NCI-H510A treated with DMSO at 0.1 percent for 48 hours (cell line): Measurements from ENCODE around the gene RAX.

Source experiments
- DNase-seq: peaks from one replicate; lab custom pipeline; 2025; lab: John Stamatoyannopoulos, UW

The RAX gene

DNA sequence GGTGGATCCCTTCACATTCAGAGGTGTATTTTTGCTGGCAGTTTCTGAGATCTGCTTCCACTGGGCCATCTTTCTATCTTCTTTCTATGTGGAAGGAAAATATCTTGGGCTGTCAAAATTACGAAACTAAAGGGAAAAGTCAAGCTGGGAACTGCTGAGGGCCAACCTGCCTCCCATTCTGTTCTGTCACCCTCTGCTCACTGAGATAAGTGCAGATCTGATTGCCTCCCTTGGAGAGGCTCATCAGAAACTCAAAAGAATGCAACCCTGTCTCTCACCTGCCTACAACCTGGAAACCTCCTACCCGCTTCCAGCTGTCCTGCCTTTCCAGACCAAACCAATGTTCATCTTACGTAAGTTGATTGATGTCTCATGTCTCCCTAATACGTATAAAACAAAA lies 26.5 kb downstream of the RAX start:
- no peak for DNase-seq

DNA sequence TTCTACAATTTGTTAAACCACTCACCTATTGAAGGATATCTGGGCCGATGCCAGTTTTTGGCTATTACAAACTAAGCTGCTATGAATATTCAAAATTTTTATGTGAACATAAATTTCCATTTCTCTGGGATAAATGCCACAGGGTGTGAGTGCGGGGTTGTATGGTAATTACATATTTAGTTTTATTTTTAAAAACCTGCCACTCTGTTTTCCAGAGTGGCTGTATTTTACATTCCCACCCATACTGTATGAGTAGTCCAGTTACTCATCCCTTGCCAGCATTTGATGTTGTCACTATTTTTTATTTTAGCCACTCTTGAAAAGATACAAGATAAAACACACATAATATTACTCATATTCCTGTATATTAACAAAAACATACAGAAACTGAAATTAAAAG lies 30.3 kb downstream of the RAX start:
- DNase-seq = no peak

DNA sequence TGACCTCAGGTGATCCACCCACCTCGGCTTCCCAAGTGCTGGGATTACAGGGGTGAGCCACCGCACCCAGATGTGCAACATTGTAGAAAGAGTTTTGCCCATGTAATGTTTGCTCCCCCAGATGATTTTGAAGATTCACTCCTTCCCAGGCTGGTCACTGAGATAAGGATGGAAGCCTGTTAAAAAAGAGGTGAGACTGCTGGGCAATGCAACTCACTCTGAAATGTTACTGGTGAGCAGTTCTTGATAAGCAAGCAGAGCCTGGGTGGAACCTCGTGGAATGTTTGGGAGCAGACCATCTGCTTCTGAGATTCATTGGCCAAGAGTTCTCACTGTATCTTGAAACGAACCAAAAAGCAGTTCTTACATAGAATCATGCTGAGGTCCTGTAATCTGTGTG lies 33.6 kb downstream of the RAX start:
- DNase-seq = no peak

DNA sequence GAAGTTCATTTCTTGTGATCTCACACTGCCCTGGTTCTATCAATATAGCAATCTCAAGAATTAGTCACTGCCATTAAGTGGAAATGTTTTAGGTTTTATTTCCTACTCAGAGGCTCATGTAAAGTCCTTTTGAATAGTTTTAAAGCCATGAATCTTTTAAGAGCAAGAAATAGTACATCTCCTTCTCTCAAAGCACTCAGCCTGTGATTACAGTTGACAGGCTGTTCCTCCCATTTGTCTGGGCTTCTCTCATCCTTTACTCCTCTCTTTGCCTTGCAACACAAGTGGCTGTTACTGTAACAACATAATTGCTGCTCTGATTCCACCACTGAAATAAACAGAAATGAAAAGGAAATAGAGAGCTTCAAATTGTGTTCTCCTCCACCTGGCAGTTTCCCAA lies 34.9 kb downstream of the RAX start:
- DNase-seq = peak; percentile 74

DNA sequence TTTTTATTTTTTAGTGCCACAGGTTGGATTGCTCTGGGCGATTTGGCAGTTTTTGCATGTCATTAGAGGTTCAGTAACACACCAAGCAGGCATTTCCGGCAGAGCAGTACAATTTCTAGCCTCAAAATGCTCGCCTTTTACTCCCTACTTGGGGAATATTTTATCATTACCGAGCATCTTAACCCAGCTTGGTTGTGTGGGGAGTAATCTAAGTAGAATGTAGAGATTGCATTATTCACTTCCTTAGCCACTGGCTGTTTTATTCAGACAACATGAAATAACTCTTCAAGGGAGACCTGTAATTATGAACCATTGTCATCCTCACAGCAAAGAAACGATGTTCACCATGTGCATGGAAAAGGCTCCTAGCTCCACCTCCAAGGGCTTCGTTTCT lies 40.2 kb downstream of the RAX start:
- DNase-seq = no peak

DNA sequence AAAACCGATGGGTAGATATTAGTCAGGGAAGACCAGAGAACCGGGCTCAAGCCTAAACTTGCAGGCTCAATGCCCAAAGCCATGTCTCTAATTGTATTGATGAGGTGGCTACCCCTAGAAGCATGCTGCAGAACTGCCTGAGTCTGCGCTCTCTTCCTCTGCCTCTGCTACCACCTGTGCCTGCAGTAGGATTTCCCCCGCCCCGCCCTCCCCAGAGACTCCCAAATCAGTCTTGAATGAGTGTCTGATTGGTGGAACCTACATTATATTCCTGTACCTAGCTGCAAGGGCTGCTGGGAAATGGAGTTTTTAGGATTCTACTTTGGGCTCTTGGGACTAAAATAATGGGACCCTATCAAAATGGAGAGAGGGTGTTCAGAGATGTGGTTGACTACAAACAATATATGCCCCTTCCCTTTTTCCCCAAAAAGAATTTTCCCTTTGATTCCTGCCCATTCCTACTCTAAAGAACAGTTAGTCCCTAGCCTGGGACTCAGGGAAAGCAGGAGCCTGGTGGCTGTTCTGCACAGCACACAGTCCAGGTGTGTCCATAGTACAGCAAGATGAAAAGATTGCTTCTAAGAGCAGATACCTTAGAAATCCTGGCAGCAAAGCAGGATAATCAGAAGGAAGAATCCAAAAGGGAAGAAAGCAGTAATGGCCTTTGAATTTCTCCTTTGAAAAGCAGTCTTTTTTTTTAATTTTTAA lies 40.8 kb downstream of the RAX start:
- peak; percentile 66 for DNase-seq

DNA sequence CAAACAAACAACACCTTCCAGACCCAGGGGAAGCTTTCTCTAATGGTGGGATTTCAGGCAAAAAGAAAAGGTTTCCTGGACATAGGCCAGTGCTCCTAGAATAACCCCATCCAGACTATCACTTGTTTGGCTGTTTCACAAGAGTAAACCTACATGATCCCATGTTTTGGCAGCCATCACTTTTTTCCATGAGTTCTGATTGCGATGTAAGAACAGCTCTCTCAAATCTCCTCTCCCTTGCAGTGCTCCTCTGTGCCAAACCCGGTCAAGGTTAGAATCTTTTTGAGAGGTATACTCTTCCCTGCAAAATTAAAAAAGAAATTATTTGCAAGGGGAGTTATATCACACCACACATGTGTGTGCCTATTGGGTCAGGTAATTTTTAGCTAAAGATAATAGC lies 41.4 kb downstream of the RAX start:
- DNase-seq = no peak

DNA sequence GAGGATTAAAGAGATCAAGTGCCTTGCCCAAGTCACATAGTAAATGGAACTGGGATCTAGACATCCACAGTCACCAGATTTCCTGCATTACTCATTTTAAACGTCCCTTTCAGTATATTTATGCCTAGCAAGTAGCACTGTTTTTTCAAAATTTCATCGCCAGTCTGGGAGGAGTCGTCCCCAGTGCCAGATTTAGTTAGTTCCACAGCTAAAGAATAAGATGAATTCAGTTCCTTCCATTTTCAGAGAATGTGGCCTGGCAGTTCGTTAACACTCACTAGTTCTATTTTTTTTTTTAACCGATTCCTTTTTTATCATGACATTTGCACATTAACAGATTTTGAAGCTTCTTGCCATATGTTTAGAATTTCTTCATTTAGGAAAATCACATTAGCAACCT lies 42.1 kb downstream of the RAX start:
- DNase-seq = no peak

DNA sequence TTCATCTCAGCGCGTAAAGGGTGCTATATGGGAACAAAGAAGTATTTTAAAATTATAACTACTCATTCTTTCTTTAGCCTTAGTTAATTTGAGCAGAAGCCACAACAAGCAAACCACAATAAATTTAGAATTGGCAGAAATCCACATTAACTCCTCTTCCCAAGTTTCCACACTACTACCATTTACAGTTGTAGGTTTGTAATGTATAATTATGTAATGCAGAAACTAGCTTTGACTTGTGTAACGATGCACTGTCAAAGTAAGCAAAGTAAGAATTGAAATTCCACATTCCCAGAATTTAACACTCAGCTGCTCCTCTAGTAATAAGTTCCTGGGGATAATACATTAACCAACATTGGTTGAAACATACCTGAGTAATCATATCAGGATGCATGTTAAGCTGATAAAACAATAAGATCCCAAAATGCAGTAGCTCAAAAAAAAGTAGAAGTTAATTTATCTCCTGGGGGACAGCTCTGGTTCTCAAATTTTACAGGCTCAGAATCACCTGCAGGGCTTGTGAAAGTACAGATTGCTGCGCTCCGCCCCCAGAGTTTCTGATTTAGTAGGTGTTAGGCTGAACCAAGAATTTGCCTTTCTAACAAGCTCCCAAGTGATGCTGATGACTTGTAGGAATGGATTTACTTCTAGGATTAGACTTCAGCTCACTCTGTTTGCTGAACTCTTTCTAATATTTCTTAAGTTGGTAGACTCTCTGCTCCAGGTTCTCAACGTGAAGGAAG lies 43.4 kb downstream of the RAX start:
- DNase-seq = no peak

DNA sequence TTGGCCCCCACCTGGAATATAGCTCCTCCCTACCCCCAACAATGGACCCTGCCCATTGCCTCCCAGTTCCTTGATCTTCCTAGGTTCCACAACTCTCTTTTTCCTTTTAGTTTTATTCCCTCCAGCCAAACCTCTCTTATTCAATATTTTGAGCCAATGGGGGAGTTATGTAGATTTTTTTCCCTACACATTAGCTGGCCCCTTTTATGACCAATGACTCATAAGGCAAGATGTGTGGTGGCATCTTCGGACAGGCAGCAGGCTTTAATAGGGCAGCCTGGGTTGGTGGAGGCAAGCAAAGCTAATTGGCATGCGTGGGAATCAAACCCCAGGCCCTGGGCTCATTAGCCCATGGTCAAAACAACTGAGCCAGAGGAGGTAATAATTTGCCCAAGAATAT lies 44.1 kb downstream of the RAX start:
- DNase-seq = no peak

DNA sequence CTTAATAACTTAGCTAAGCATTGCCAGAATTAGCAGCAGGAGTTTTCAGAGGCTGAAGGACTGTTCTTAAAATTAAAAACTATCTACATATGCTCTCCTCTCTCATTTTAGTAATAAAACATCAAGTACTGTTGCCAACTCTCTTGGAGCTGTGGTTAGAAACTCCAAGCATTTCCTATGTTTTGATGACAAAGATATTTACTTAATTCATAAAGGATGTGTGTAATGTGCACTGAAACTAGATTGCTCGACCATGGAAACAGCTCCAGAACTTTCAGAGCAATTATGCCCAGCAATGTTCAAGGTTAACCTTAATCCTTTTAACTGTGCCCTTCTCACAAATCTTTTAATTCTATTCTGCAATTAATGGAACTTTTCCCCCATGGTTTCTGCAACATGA lies 44.9 kb downstream of the RAX start:
- no peak for DNase-seq

DNA sequence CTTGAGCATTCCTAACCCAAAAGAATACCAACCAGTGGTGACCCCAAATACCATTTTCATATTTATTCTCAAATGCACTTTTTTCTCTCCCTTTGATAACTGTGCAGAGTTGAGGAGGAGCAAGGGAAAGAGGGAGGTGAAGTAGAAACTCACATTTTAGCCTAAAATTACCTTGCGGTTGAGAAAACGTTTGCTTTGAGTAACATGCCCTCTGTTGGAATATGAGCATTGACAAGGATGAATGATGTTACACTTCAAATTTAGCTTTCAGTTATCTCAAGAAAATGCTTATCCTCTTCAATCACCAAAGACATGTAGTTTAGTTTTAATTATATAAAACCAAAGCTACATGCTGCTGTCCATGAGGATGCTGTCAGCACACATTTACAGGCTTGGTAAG lies 50.9 kb downstream of the RAX start:
- no peak for DNase-seq

DNA sequence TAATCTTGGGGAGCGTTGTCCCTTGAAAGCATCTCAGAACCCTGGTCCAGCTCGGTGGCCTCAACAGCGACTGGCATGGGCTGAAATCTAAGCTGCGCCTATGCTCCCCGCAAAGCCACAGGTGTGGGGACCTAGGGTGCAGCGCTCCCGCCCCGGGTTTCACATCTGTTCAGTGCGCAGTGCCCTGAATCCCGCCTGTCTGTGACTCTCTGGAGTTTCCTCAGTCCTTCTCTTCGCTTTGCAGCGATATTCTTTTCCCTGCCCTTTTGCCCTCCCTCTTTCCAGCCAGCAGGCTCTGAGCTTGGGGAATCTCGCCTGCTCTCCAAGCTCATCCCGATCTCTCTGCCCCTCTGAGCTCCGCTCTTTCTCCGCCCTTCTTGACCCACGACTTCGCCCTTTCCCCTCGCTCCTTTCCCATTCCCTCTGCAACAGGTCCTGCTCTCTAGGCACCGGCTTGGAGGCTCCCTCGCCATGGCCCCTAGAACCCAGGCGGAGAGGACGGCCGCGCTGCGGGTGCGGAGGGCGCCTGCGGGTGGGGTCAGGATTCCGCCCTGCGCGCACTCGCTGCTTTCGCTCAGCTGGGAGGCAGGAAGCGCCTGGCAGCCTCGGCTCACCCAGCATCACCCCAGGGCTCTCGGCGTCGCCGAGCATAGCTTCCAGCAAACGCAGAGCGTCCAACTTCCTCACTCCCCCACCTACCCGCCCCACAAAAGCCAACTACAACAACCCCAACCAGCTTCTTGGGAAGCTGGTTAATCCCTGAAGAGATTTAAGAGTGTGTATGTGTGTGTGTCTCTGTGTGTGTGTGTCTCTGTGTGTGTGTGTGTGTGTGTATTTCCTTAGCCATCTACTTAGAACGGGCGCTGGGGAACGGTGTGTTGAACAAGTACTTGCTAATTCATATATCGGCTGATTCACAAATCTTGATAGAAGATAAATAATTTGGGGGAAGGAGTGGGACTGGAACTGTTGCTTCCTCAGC lies 52.2 kb downstream of the RAX start:
- peak; percentile 84 for DNase-seq

DNA sequence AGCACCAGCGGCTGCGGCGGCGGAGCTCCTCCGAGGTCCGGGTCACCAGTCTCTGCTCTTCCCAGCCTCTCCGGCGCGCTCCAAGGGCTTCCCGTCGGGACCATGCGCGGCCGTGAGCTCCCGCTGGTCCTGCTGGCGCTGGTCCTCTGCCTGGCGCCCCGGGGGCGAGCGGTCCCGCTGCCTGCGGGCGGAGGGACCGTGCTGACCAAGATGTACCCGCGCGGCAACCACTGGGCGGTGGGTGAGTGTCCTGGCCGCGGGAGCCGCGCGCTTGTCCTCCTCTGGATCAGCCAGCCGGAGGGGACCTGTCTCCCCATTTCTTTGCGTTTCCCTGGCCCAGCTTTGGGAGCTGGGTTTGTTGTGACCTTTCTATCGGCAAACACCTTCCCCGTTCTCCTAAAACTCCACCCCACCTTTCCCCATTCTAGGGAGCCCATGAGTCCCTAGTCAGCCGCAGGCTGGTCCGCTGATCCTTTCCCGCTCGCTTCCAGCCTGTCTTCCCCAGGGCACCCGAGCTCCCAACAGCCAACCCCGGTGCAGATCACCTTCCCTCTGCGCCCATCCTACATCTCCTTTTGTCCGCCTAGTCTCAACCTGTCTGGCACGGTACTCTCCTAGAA lies 53.0 kb downstream of the RAX start:
- DNase-seq = peak; percentile 84

DNA sequence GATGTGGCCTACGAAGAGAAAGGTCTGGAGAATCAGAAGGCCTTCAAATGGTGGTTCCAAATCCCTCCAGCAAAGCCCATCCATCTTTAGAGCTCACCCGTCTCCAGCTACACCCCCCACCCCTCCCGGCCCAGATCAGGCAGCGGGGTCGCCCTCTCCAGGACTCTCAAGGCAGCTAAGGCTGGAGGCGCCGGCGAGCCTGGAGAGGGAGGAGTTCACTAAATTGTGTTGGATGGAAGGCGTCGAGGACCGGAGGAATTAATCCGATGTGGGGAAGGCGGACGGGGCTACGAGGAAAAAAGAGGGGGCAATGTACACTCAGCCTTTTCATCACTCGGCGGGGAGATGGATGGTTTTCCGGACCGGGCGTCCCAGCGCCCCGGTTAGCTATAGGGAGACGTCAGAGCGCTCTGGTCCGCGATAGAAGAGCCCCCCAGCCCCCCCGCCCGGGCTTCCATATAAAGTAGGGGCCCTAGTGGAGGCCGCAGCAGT lies 53.5 kb downstream of the RAX start, which contains the start of gene GRP:
GRP (plus strand) TSS at position 487 of the 492 bp plus-strand sequence. CDS start 108 bp downstream, outside the sequence.
- DNase-seq = peak; percentile 77

DNA sequence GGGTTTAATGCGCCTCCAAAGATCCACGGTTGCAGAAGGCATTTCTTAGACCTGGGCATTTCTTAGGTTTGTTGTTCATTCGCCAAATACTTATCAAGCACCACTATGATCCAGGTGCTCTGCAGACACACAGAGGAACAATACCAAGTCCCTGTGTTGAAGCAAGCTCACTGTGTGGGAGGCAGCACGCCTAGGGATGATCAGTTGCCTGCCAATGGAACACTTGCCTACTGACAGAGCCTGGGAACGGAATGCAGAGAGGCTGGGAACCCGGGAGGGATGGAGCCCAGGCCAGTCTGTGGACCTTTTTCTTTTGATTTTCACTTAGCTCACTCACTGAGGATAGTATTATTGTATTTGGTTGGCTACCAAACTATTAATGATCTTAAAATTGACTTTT lies 55.2 kb downstream of the RAX start:
- peak; percentile 90 for DNase-seq
